B cell (primary cell): ENCODE data around the gene ANK2.

Source experiments
- EZH2 ChIP-seq: IDR thresholded peaks from 2 replicates; pipeline ENCODE4 v1.6.1; 2012; ENCODE audit warnings: borderline replicate concordance, low read depth, mild to moderate bottlenecking, moderate library complexity, low read length; ENCODE audit not compliant: insufficient read depth, poor library complexity, severe bottlenecking
- TF ChIP-seq, protein P1 (sequence below): fragments of 200-600 bp; IDR thresholded peaks from one replicate; pipeline ENCODE4 v1.8.0; 2022; ENCODE audit warnings: antibody characterized with exemption, mild to moderate bottlenecking

DNA sequence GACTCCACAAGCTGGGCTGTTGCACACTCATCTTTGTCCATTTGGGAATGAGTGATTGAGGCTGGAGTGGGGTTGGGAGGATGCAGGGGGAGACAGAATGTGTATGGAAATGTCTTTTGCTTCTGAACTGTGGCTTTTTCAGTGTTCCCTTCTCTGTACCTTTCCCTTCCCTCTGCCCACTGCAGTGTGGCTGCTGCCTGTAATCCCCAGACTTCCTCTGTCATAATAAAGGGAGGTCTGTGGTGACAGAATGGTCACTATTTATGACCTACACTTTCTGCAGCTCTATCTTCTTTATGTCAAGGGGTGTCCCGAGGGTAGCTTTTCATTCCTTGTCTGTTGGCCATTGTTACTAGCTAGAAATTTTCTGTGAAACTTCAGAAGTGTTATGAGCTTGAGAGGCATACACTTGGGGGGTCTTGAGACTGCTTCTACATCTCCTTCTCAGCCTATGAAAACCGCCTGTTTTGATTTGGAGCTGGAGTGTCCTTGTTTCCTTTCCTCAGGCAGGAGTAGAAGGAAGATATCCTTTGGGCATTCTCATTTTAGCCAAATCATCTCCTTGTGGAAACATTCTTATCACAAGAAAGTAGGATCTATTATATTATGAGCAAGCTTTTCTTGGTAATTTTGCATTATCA is 63.0 kb downstream of the ANK2 start:
- TF ChIP-seq, protein P1, sequence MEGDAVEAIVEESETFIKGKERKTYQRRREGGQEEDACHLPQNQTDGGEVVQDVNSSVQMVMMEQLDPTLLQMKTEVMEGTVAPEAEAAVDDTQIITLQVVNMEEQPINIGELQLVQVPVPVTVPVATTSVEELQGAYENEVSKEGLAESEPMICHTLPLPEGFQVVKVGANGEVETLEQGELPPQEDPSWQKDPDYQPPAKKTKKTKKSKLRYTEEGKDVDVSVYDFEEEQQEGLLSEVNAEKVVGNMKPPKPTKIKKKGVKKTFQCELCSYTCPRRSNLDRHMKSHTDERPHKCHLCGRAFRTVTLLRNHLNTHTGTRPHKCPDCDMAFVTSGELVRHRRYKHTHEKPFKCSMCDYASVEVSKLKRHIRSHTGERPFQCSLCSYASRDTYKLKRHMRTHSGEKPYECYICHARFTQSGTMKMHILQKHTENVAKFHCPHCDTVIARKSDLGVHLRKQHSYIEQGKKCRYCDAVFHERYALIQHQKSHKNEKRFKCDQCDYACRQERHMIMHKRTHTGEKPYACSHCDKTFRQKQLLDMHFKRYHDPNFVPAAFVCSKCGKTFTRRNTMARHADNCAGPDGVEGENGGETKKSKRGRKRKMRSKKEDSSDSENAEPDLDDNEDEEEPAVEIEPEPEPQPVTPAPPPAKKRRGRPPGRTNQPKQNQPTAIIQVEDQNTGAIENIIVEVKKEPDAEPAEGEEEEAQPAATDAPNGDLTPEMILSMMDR, result no peak
- no peak for TF ChIP-seq EZH2
